ENCODE results near the gene COX6B1. TPM values are rescaled to one million over a fixed set of nuclear protein-coding genes. Genes with fewer than 3 reads are reported as not detected.

COX6B1 gene
- total and polyA plus RNA-seq, 2 donors from 2014 or later: 323 to 1,951 TPM

- no peak overlapping the region for H3K9ac ChIP-seq (ENCODE audit: low read length in 3 of 3)
- no peak overlapping the region for H3K27ac ChIP-seq (ENCODE audit: low read depth in 2 of 2, low read length in 2 of 2)
- TF ChIP-seq CTCF (IDR thresholded peaks at IDR 0.05; ENCODE audit: borderline replicate concordance, extremely low read depth, insufficient read depth): no peak
- no peak overlapping the region for H3K4me3 ChIP-seq (ENCODE audit: low read length in 3 of 3)
- H3K9me3 ChIP-seq (ENCODE audit: control insufficient read depth in 2 of 3, insufficient read depth in 1 of 3, low read length in 3 of 3): no peaks in the 10 kb centered on the region
- intact Hi-C loops (cut with DNase I): no loop called here
- no peaks in the 10 kb centered on the region for H3K4me1 ChIP-seq (ENCODE audit: control insufficient read depth in 2 of 3, insufficient read depth in 2 of 3, low read depth in 1 of 3, low read length in 3 of 3)
- DNase-seq: no peak
- no peaks in the 10 kb centered on the region for H3K27me3 ChIP-seq (ENCODE audit: control insufficient read depth, insufficient read depth, low read length)
- H3K36me3 ChIP-seq (ENCODE audit: control insufficient read depth in 2 of 3, insufficient read depth in 3 of 3, low read length in 3 of 3): no peaks in the 10 kb centered on the region
- no peak for FAIRE-seq
Observed at GRCh38 chr19:35692010-35692409, 43.9 kb downstream of the COX6B1 start.

- intact Hi-C loops (cut with DNase I): no loop called here
- no peak overlapping the region for H3K4me3 ChIP-seq (ENCODE audit: low read length in 3 of 3)
- DNase-seq: no peak
- no peaks in the 10 kb centered on the region for H3K36me3 ChIP-seq (ENCODE audit: control insufficient read depth in 2 of 3, insufficient read depth in 3 of 3, low read length in 3 of 3)
- H3K27ac ChIP-seq (ENCODE audit: low read depth in 2 of 2, low read length in 2 of 2): no peak overlapping the region
- no peaks in the 10 kb centered on the region for H3K4me1 ChIP-seq (ENCODE audit: control insufficient read depth in 2 of 3, insufficient read depth in 2 of 3, low read depth in 1 of 3, low read length in 3 of 3)
- FAIRE-seq: no peak
- no peaks in the 10 kb centered on the region for H3K27me3 ChIP-seq (ENCODE audit: control insufficient read depth, insufficient read depth, low read length)
- H3K9ac ChIP-seq (ENCODE audit: low read length in 3 of 3): no peak overlapping the region
- H3K9me3 ChIP-seq (ENCODE audit: control insufficient read depth in 2 of 3, insufficient read depth in 1 of 3, low read length in 3 of 3): no peaks in the 10 kb centered on the region
- TF ChIP-seq CTCF (IDR thresholded peaks at IDR 0.05; ENCODE audit: borderline replicate concordance, extremely low read depth, insufficient read depth): no peak
Observed at GRCh38 chr19:35693422-35693821, 45.3 kb downstream of the COX6B1 start.

- FAIRE-seq: no peak
- Histone ChIP-seq H3K27me3 (ENCODE audit: control insufficient read depth, insufficient read depth, low read length) (no peaks in the 10 kb centered on the region), H3K9me3 (ENCODE audit: control insufficient read depth in 2 of 3, insufficient read depth in 1 of 3, low read length in 3 of 3) (no peaks in the 10 kb centered on the region), H3K27ac (ENCODE audit: low read depth in 2 of 2, low read length in 2 of 2) (no peak overlapping the region), H3K4me1 (ENCODE audit: control insufficient read depth in 2 of 3, insufficient read depth in 2 of 3, low read depth in 1 of 3, low read length in 3 of 3) (no peaks in the 10 kb centered on the region), H3K4me3 (ENCODE audit: low read length in 3 of 3) (no peak overlapping the region), H3K36me3 (ENCODE audit: control insufficient read depth in 2 of 3, insufficient read depth in 3 of 3, low read length in 3 of 3) (no peaks in the 10 kb centered on the region), H3K9ac (ENCODE audit: low read length in 3 of 3) (no peak overlapping the region)
- TF ChIP-seq CTCF (IDR thresholded peaks at IDR 0.05; ENCODE audit: borderline replicate concordance, extremely low read depth, insufficient read depth): peak; percentile 99
- intact Hi-C loops (cut with DNase I): no loop called here
- peak; percentile 89 to 94 (median 90) for DNase-seq
Observed at GRCh38 chr19:35693835-35694599, 45.9 kb downstream of the COX6B1 start.

Measured in kidney (tissue), 14 donors.